ENCODE measurements around the gene ABCA13. TPM values are rescaled to one million over a fixed set of nuclear protein-coding genes. Genes with fewer than 3 reads are reported as not detected.

ABCA13 gene
- polyA plus RNA-seq, 1 donor (not counting 4 experiments of a cell fraction or from before 2014, with no cell fraction given): 0.76 TPM

DNA sequence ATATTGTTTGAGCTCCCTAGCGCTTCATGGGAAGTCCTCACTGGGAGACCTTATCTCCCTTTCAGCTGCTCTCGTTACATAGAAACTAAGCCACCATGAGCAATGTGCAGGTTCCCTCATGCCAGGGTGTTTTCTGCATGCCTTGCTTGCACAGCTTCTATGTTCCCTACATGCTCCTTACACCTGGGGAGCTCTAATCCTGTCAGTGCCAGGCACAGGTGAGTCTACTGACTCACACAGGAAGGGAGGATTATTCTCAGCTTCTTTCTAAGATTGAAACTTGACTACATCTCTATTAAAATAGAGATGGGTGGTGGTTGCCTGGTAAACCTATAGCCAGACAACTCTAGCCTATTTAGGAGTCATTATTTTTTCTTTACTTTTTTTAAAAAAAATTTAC lies 377.4 kb downstream of the ABCA13 start:
- no peak for FAIRE-seq
- dilution Hi-C loops (cut with MboI; ENCODE audit: extremely low pct_ligation_motif_present, low sequenced_read_pairs): no loop called here

DNA sequence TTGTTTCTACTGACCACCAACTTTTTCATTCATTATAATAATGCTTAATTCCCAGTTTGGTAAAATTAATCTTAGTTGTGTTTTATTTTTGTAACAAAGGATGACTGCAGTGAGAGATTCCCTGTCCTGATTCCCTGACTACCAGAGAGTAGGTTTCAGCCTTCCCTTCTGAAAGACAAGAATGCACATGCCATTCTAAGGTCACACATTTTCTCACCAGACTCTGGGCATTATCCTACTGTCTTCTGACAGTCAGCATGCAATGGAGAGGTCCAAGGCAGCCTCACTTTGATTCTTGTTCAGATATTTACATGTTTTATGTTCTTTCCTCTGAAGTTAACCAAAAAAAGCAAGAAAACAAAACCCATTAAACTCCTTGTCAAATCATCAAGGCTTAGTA lies 380.4 kb downstream of the ABCA13 start:
- Histone ChIP-seq H3K4me3 (ENCODE audit: control insufficient read depth in 2 of 3, extremely low read depth in 1 of 3, insufficient read depth in 2 of 3, low read depth in 1 of 3, low read length in 3 of 3) (no peak overlapping the region), H3K79me2 (ENCODE audit: control insufficient read depth, insufficient read depth, low read length) (no peaks in the 10 kb centered on the region), H2AFZ (ENCODE audit: control insufficient read depth, low read length) (no peak overlapping the region), H3K9ac (ENCODE audit: control insufficient read depth, extremely low read depth, insufficient read depth, low read length) (no peak overlapping the region), H3K27me3 (ENCODE audit: control insufficient read depth, extremely low read depth, insufficient read depth, low read length) (no peaks in the 10 kb centered on the region), H4K20me1 (ENCODE audit: control insufficient read depth, extremely low read depth, insufficient read depth, low read length) (no peaks in the 10 kb centered on the region), H3K36me3 (ENCODE audit: control insufficient read depth in 2 of 2, extremely low read depth in 1 of 2, insufficient read depth in 2 of 2, low read length in 2 of 2) (no peaks in the 10 kb centered on the region), H3K9me3 (ENCODE audit: control insufficient read depth, low read depth, low read length) (no peaks in the 10 kb centered on the region), H3K27ac (ENCODE audit: control insufficient read depth, insufficient read depth, low read length) (no peak overlapping the region), H3K4me2 (ENCODE audit: control insufficient read depth, extremely low read depth, insufficient read depth, low read depth, low read length) (no peak overlapping the region), H3K4me1 (ENCODE audit: control insufficient read depth, extremely low read depth, insufficient read depth, low read length) (no peaks in the 10 kb centered on the region), H3K9me1 (ENCODE audit: control insufficient read depth, extremely low read depth, insufficient read depth, low read length) (no peaks in the 10 kb centered on the region)
- TF ChIP-seq EZH2 (IDR thresholded peaks at IDR 0.05; ENCODE audit: low read length): no peak
- TF ChIP-seq, protein P1, sequence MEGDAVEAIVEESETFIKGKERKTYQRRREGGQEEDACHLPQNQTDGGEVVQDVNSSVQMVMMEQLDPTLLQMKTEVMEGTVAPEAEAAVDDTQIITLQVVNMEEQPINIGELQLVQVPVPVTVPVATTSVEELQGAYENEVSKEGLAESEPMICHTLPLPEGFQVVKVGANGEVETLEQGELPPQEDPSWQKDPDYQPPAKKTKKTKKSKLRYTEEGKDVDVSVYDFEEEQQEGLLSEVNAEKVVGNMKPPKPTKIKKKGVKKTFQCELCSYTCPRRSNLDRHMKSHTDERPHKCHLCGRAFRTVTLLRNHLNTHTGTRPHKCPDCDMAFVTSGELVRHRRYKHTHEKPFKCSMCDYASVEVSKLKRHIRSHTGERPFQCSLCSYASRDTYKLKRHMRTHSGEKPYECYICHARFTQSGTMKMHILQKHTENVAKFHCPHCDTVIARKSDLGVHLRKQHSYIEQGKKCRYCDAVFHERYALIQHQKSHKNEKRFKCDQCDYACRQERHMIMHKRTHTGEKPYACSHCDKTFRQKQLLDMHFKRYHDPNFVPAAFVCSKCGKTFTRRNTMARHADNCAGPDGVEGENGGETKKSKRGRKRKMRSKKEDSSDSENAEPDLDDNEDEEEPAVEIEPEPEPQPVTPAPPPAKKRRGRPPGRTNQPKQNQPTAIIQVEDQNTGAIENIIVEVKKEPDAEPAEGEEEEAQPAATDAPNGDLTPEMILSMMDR (optimal IDR thresholded peaks at IDR 0.05 in 1 of 3, IDR thresholded peaks at IDR 0.05 in 1 of 3, conservative IDR thresholded peaks at IDR 0.05 in 1 of 3; ENCODE audit: extremely low read depth in 1 of 3, insufficient read depth in 2 of 3, low read length in 3 of 3): no peak
- DNase-seq (ENCODE audit: low read depth, low spot score) (no peak), FAIRE-seq (no peak)
- dilution Hi-C loops (cut with MboI; ENCODE audit: extremely low pct_ligation_motif_present, low sequenced_read_pairs): no loop called here

More for the DNA sequence above, 377.4 kb downstream of the ABCA13 start:
- no peak for DNase-seq (ENCODE audit: low read depth, low spot score)
- Histone ChIP-seq H3K79me2 (ENCODE audit: control insufficient read depth, insufficient read depth, low read length) (no peaks in the 10 kb centered on the region), H3K9ac (ENCODE audit: control insufficient read depth, extremely low read depth, insufficient read depth, low read length) (no peak overlapping the region), H4K20me1 (ENCODE audit: control insufficient read depth, extremely low read depth, insufficient read depth, low read length) (no peaks in the 10 kb centered on the region), H3K27ac (ENCODE audit: control insufficient read depth, insufficient read depth, low read length) (no peak overlapping the region), H3K4me2 (ENCODE audit: control insufficient read depth, extremely low read depth, insufficient read depth, low read depth, low read length) (no peak overlapping the region), H3K27me3 (ENCODE audit: control insufficient read depth, extremely low read depth, insufficient read depth, low read length) (no peaks in the 10 kb centered on the region), H3K4me1 (ENCODE audit: control insufficient read depth, extremely low read depth, insufficient read depth, low read length) (no peaks in the 10 kb centered on the region), H3K9me3 (ENCODE audit: control insufficient read depth, low read depth, low read length) (no peaks in the 10 kb centered on the region), H2AFZ (ENCODE audit: control insufficient read depth, low read length) (no peak overlapping the region), H3K36me3 (ENCODE audit: control insufficient read depth in 2 of 2, extremely low read depth in 1 of 2, insufficient read depth in 2 of 2, low read length in 2 of 2) (no peaks in the 10 kb centered on the region), H3K9me1 (ENCODE audit: control insufficient read depth, extremely low read depth, insufficient read depth, low read length) (no peaks in the 10 kb centered on the region), H3K4me3 (ENCODE audit: control insufficient read depth in 2 of 3, extremely low read depth in 1 of 3, insufficient read depth in 2 of 3, low read depth in 1 of 3, low read length in 3 of 3) (no peak overlapping the region)
- TF ChIP-seq, protein P1 (optimal IDR thresholded peaks at IDR 0.05 in 1 of 3, IDR thresholded peaks at IDR 0.05 in 1 of 3, conservative IDR thresholded peaks at IDR 0.05 in 1 of 3; ENCODE audit: extremely low read depth in 1 of 3, insufficient read depth in 2 of 3, low read length in 3 of 3): no peak
- no peak for TF ChIP-seq EZH2 (IDR thresholded peaks at IDR 0.05; ENCODE audit: low read length)
